GM15510 (cell line): ENCODE results near the gene TMEM143.

Experiments
- POLR2A ChIP-seq: IDR thresholded peaks from 3 replicates; pipeline ENCODE4 v1.6.1; 2011; ENCODE audit warnings: borderline replicate concordance; ENCODE audit not compliant: insufficient read length; ENCODE audit errors: extremely low read depth

The TMEM143 gene

DNA sequence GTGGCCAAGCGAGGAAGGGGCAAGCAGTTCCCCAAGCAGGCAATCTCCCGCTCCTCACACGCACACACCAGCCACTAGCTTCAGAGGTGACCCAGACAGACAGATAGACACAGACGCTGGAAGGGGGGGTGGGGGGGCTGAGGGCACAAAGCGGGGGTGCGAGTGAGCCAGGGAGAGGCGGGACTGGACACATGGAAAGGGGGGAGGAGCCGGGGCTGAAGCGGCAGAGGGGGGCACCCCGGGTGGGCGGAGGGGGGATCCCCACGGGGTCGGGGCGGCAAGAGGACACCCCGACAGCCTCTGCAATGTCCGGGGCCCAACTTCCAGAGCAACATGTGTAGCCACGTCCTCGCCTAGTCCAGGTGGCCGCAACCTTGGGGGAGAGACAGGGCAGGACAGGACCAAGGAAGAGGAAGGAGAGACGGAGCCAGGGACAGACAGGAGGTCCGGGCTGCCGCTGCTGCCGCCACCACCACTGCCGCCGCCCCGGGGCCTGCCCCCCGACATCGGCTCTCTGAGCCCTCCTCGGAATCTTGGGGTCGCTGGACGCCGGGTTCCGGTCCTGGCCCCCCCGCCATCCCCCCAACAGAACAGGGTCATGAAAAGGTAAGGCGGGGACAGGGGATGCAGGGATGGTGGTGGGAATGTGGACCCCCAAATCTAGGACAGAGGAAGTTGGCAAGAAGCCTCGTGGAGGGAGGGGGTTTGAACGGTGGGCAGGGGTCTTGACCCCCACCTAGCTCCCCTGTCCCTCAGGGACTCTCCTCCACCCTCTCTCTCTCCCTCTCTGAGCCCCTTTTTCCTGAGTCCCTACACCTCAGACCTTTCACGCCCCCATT, 30.8 kb upstream of the TMEM143 start:
- TF ChIP-seq POLR2A = no peak

- TF ChIP-seq POLR2A = no peak
These were observed 30.0 kb upstream of the TMEM143 start, which contains the start of gene GRIN2D for GRCh38 chr19:48393559-48394330. GRIN2D (plus strand) TSS chr19:48393668; CDS start chr19:48398393, 4,725 bp downstream.

DNA sequence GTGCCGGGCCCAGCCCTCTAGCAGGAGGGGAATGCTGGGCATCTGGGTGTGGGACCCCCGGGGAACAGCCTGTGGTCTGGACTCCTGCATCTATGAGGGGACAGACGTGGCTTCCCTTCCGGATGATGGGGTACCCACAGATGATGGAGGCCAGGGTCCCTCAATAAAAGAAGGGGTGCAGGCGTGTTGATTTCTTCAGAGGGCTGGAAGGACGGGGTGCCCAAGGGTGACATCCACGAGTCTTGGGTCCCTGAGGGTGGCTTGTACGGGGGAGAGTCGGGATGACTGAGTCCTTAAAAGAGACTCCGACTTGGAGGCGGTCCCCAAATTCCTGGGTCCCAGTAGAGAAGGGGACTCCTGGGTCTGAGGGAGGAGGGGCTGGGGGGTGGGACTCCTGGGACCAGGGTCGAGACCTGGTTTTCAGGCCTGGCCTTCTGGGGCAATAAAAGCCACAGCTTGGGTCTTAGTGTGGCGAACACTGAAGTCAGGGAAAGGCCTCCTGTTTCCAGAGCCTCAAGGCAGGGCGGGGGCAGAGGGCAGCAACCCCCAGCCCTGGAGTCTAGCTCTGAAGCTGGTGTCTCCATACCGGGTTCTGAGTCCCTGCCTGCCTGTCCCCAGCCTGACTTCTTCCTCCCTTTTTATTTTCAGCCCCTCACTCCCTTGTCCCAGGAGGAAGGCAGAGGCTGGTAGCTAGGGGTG, 29.3 kb upstream of the TMEM143 start:
- no peak for TF ChIP-seq POLR2A

DNA sequence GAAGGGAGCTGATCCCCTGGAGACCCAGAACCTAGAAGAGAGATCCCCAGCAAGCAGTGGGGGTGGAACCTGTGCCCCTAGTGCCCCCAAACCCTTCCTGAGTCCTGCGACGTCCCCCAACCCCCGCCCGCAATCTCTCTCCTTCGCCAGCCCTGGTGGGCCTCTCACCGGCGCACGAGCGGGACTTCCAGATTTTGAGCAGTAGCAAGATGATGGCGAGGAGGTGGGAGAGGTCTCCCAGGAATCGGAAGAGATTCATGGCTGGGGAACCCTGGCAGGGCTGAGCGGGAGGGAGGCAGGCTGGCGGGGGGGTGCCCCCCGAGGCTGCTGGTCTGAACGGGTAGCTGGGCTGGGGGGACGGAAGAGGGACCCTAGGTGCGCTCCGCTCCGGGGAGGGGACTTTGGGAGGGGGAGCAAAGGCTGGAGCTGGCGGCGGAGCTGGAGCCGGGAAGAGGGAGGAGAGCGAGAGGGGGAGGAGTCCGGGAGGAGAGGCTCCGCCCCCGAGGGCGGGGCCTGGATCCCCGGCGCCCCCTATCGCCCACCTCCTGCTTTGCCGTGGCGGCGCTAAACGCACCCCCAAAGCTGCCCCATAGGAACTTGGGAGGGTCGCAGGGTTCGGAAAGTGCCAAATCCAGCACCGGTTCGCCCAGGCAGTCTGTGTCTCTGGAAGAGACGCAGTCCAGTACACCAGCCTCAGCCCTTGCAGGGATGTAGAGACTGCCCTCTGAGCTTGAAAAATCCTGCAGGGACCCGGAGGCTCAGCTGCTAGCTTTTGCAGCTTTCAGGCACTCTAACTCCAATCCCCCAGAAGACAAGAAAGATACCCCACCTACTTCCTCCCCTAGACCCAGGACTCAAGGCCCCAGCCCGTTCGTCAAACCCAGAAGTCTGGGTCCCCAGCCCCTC, 27.6 kb upstream of the TMEM143 start, which contains the start of gene KDELR1:
Gene KDELR1 (minus strand): TSS at position 452 of the 906 bp plus-strand sequence. CDS start 193 bp downstream, at position 259.
- peak; percentile 59 for TF ChIP-seq POLR2A

- TF ChIP-seq POLR2A = no peak
These were observed 26.7 kb upstream of the TMEM143 start for GRCh38 chr19:48390188-48391099.

DNA sequence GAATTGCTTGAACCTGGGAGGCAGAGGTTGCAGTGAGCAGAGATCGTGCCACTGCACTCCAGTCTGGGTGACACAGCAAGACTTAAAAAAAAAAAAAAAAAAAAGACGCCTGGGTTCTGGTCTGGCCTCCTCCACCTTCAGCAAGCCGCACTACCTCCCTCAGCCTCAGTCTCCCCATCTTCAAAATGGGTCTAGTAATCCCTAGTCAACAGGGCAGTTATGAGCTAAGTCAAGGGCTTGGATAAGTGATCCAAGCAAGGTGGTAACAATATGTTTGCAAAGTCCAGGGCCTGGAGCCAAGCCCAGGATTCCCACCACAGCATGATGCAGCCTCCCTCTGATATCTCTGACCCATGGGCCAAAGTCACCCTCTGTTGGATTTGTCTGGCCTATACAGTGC, 23.2 kb upstream of the TMEM143 start:
- TF ChIP-seq POLR2A = no peak

DNA sequence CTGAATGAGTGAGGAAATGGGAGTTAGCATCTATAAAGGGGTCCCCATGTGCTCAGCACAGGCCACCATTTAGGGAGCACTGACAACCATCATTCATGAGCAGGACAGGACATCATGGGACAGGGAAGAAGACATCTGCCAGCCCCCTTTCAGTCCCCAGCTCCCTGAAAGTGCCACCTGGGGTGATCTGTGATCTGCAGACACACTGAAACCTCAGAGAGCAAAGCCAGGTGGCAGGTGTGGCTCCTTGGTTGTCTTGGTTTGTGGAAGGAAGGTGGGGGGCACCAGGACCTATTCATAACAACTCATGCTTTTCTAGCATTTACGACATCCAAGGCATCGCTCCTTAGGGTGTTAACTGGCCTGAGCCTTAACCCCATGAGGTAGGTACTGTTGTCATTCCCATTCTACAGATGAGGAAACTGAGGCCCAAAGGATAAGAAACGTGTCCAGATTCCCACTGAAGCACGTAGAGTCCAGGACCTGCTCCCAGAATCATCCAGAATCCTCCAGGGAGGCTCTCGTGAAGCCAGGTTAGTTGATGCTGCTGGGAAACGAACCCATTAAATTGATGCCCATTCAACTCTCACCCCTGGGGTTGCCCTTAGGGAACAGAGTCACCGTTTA, 21.8 kb upstream of the TMEM143 start:
- TF ChIP-seq POLR2A = no peak

DNA sequence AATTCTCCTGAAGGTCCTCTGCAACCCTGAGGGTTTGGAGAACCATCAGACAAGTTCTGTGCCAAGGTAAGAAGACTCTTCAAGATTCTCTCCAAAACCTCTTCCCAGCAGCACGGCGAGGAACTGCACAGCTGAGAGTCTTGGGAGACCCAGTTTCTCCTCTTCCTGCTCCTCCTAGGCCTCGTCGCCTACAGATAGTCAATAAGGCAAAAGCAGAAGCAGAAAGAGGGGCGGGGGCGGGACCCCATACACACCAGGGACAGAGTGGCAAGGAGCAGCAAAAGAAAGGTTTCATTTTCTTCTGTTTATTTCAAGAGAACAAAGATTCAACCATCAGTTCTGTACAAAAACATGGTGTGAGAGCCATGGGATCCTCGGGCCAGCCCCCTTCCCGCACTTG, 18.5 kb upstream of the TMEM143 start:
- no peak for TF ChIP-seq POLR2A

DNA sequence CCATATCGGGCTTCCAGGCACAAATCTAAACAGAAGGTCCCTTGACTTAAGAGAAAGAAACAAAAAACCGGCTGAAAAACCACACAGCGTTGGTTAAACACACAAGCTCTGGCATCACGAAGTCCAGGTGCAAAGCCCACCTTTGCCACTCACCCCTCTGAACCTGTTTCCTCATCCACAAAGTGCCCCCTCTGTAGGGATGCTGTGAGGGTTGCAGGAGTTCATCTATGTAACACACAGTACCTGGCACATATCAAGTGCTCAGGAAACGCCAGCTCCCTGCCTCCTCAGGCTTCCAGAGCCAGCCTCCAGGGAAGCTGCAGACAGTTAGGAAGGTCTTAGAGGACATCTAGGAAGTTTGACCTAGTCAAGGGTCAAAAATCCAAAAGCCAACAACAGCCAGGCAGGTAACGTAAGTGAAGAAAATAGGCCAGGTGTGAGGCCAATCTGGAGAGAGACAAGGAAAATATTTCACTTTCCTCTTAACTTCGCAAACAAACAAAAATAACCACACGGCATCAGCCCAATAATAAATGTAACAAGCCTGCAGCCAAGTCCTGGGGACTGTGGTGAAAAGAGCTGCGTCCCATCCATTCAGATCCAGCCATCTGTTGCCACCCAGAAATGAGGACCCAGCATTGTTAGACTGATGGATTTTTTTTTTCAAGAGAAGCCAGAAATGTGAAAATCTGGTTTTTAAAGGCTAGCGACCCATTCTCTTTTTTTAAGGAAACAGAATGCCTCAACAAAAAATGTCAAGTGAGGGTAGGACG, 17.6 kb upstream of the TMEM143 start:
- no peak for TF ChIP-seq POLR2A

DNA sequence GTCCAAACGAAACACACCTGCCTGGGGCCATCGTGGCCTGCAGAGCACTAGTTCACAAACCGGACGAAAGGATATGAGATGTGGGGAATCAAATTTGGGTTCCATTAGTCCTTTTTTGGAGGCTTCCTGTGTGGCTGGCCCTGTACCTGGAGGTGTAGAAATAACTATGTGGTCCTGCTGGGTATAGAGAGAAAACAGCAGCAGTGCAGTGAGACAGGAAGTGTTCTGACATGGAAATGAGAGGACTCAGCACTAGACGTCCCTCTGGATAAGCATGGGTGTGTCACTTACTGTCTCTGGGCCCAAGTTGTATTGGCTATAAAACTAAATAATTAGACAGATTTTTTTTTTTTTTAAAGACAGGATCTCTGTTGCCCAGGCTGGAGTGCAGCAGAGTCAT, 15.3 kb upstream of the TMEM143 start:
- TF ChIP-seq POLR2A = no peak

DNA sequence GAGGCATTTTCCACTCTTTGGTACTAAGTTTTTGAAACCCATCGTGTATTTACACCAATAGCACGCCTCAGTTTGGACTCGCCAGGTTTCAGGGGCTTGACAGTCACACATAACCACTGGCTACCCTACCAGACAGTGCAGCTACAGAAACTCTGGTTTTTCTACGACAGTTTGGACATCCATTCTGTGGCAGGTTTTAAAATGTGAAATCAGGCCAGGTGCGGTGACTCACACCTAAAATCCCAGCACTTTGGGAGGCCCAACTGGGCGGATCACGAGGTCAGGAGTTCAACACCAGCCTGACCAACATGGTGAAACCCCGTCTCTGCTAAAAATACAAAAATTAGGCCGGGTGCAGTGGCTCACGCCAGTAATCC, 14.4 kb upstream of the TMEM143 start:
- no peak for TF ChIP-seq POLR2A

GRCh38 chr19:48373567-48373966, 9.8 kb upstream of the TMEM143 start:
- no peak for TF ChIP-seq POLR2A
